VCaP (cell line): ENCODE results near the gene ROR2.

Source experiments
- H3K27ac ChIP-seq: fragments of 450-650 bp; 2 replicates; pipeline ENCODE4 v1.5.1; 2017
- CTCF ChIP-seq: fragments of 450-650 bp; conservative IDR thresholded peaks from 2 replicates; pipeline ENCODE4 v1.5.1; 2017; ENCODE audit warnings: mild to moderate bottlenecking, moderate library complexity

Gene ROR2

GRCh38 chr9:91837981-91838731 is 111.9 kb downstream of the ROR2 start:
- H3K27ac ChIP-seq = peak overlapping the region; percentile 86

DNA sequence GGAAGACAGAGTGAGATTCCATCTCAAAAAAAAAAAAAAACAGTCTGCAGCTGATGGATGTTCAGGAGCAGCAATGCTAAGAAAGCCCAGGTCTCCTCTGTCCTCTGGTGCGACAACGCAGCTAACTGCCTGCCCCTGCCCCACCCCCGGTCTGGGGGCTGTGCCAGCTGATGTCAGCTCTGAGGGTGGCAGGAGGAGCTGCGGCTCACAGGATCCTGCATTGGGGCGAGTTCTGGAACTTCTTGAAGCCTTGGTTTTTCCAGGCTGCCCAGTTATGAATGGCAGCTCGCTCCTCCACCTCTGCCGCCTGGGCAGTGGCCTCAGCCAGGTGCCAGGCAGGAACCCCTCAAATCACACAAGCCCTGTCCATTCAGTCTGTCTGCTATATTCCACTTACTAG is 113.5 kb downstream of the ROR2 start:
- H3K27ac ChIP-seq = peak overlapping the region; percentile 86
- TF ChIP-seq CTCF = no peak

More at GRCh38 chr9:91837981-91838731, 111.9 kb downstream of the ROR2 start:
- TF ChIP-seq CTCF = no peak

DNA sequence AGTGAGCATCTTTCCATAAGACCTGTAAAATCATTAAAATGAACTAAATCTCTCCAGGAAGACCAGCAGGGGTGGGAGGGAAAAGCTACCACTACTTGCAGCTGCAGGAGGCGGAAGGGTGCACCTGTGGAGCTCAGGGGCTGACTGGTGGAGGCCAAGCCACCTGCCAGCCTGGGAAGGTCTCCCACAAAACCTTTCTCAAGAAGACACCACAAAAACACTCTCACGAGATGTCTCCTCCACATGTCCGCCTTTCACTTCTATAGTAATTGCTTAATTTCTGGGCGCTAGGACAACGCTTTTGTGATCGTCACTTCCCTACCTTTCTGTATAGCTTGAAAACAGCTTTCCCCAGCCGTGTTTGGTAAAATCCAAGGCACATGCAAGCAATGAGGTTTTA is 114.4 kb downstream of the ROR2 start:
- no peak overlapping the region; the same call in 1 of the 2 replicates for H3K27ac ChIP-seq

DNA sequence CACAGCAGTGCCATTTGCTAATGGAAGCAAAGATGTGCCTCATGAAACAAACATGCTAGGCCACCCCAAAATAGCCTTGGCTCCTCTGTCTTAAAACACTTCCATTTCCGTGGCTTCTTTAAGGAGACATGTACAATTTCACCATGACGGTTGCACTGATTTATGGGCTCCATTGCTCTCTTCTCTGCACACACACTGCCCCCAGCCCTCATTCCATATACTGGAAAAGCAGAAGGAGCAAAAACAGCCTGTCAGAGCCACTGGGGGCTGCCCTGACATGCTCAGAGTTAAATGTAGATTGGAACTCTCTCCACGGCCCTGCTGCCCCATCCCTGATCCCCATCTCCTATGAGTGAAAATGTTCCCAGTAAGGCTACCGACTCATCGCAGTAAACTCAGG is 114.8 kb downstream of the ROR2 start:
- no peak overlapping the region for H3K27ac ChIP-seq
- TF ChIP-seq CTCF = no peak

More for the DNA sequence above, 114.4 kb downstream of the ROR2 start:
- no peak for TF ChIP-seq CTCF

DNA sequence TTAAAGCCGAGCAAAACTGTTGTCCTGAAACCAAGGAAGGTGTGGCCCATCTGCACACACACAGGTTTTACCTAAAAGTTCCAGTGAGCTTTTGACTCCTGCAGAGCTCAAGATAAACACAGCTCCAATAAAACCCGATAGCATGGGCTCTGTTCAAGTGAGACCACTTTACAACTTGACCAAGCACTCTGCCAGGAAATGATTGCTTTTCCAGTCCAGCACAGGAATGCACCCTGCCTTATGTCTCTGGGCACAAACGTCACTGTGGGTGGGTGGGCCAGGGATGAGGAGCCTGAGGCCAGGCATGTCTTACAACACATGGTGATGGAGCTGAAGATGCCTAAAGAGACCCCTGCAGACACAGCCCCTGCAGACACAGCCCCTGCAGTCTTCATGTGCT is 115.3 kb downstream of the ROR2 start:
- H3K27ac ChIP-seq = no peak overlapping the region
- TF ChIP-seq CTCF = no peak

- no peak for TF ChIP-seq CTCF
Measured at GRCh38 chr9:91833878-91834255, 116.2 kb downstream of the ROR2 start.

DNA sequence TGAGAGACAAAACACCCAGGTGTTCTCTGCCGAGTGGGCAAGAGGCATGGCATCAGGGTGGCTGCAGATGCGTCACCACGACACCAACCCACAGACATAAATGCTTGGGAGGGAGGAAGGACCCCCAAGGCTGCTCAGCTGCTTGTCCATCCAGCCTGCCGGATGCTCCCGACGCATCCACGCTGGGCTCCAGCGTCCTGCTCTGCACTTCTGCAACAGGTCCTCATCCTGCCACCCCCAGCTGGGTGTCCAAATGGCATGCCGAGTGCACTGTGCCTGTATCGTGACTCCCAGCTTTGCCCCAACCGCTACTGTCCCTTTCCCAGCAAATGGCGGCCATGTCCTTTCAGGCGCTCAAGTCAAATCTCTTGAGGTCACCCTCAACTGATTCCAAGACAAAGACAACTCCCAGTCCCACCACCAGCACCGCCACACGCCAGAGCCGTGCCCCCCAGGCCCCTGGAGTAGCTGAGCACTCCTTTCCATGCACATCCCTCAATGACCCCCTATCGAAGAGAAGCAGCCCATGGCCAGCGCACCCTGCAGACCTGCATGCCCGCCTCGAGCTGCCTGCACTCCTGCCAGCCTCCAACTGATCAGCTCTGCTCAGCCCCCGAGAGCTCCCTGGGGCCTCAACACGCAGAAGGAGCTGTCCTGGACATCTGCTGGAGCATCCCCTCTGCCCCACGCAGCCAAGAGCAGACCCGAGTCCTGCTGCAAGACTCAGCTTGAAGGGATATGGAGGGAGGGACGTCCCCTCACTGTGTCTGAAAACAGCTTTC is 116.7 kb downstream of the ROR2 start:
- no peak for TF ChIP-seq CTCF
- H3K27ac ChIP-seq = no peak overlapping the region

More at GRCh38 chr9:91833878-91834255, 116.2 kb downstream of the ROR2 start:
- no peak overlapping the region for H3K27ac ChIP-seq
